Thyroid gland (tissue), 4 donors: Measurements from ENCODE around the gene CCNO. TPM values are rescaled to one million over a fixed set of nuclear protein-coding genes. Genes with fewer than 3 reads are reported as not detected.

Experiments
- DNase-seq, 2 donors: peaks; one replicate each; pipeline ENCODE4 v3.0.0-alpha.2; 2019
- H3K27ac ChIP-seq, 3 donors: fragments of 200-600 bp; sonication (generic); 1 replicate in 2 of 3; 2 replicates in 1 of 3; pipeline ENCODE4 v1.5.1; 2016 to 2019; ENCODE audit warnings: mild to moderate bottlenecking in 1 of 3, moderate library complexity in 1 of 3
- H3K27me3 ChIP-seq: fragments of 200-600 bp; sonication (generic); one replicate; pipeline ENCODE4 v1.5.1; 2019
- H3K36me3 ChIP-seq, 2 donors: fragments of 200-600 bp; sonication (generic); one replicate each; pipeline ENCODE4 v1.5.1; 2016 to 2019
- H3K4me1 ChIP-seq, 2 donors: fragments of 200-600 bp; sonication (generic); one replicate each; pipeline ENCODE4 v1.5.1; 2017 to 2019
- H3K4me3 ChIP-seq, 3 donors: fragments of 200-600 bp; sonication (generic); replicated peaks in 1 of 3; 1 replicate in 2 of 3; 2 replicates in 1 of 3; pipeline ENCODE4 v1.5.1; 2016; ENCODE audit warnings: mild to moderate bottlenecking in 1 of 3
- H3K9me3 ChIP-seq: fragments of 200-600 bp; sonication (generic); one replicate; pipeline ENCODE4 v1.5.1; 2017
- POLR2A ChIP-seq, 2 donors: fragments of 450-650 bp; IDR thresholded peaks; one replicate each; pipeline ENCODE4 v1.6.1; 2017; ENCODE audit warnings: antibody characterized with exemption in 2 of 2, mild to moderate bottlenecking in 2 of 2, moderate library complexity in 1 of 2
- WGBS, 2 donors: methylation state at CpG; one replicate each; pipeline ENCODE4 v1.1.5; 2017; 5-methylcytosine and 5-hydroxymethylcytosine counted together
- intact Hi-C: fragments of 100-400 bp; cut with DNase I; formaldehyde crosslinking; loops from one replicate; pipeline ENCODE4 v1.15.1; 2023
- total RNA-seq, 4 donors: library from RNA; depleted of rRNA; stranded (reverse); fragments of >200 nt; gene quantifications; one replicate each; pipeline ENCODE4 v1.2.3, GENCODE V29; 2016
- TF ChIP-seq, protein P1 (sequence below), 6 experiments: fragments of 200-600 bp in 3 of 6; fragments of 450-650 bp in 3 of 6; sonication (generic) in 3 of 6; IDR thresholded peaks; one replicate each; pipeline ENCODE4 v1.5.1; 2016 to 2019; ENCODE audit warnings: antibody characterized with exemption in 6 of 6, mild to moderate bottlenecking in 2 of 6, inconsistent platforms in 1 of 6, moderate library complexity in 1 of 6

Gene CCNO
- total RNA-seq, 4 donors from 2014 or later, result 9.7 to 14.7 (median 11.7) TPM

DNA sequence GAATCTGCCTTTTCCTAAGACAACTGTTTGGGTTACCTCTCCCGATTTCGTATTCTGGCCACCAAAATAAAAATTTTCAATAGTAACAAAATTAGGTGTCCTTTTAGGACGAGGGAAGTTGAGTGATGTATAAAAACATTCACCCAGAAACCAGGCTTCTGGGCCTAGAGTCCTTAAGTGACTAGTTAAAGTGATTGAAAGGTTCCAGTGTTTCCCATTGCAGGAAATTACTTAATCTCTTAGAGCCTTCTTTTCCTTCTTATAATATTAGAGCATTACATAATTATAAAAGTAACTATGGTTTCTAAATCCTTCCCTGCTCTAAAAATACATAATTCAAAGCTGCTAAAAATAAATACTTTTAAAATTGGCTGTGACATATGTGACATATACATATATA, 13.6 kb downstream of the CCNO start:
- no peak for TF ChIP-seq POLR2A (IDR thresholded peaks at IDR 0.05)
- TF ChIP-seq, protein P1, sequence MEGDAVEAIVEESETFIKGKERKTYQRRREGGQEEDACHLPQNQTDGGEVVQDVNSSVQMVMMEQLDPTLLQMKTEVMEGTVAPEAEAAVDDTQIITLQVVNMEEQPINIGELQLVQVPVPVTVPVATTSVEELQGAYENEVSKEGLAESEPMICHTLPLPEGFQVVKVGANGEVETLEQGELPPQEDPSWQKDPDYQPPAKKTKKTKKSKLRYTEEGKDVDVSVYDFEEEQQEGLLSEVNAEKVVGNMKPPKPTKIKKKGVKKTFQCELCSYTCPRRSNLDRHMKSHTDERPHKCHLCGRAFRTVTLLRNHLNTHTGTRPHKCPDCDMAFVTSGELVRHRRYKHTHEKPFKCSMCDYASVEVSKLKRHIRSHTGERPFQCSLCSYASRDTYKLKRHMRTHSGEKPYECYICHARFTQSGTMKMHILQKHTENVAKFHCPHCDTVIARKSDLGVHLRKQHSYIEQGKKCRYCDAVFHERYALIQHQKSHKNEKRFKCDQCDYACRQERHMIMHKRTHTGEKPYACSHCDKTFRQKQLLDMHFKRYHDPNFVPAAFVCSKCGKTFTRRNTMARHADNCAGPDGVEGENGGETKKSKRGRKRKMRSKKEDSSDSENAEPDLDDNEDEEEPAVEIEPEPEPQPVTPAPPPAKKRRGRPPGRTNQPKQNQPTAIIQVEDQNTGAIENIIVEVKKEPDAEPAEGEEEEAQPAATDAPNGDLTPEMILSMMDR (IDR thresholded peaks at IDR 0.05), result no peak
- Histone ChIP-seq H3K27ac (peak overlapping the region; percentile 54 to 83 (median 76)), H3K9me3 (no peaks in the 10 kb centered on the region), H3K4me1 (peaks cover 20 to 29% of the 10 kb centered on the region in 2 donors), H3K36me3 (no peaks in the 10 kb centered on the region), H3K4me3 (no peak overlapping the region), H3K27me3 (no peaks in the 10 kb centered on the region)
- WGBS, 2 donors, result 61 to 75% methylated on average over 3 of the region's 3 CpGs
- intact Hi-C loops, result loop anchor here (10.0 kb wide), 1 partner anchor 85 kb away; the partner anchor contains the start of genes DHX29 and MTREX
- DNase-seq, result no peak

DNA sequence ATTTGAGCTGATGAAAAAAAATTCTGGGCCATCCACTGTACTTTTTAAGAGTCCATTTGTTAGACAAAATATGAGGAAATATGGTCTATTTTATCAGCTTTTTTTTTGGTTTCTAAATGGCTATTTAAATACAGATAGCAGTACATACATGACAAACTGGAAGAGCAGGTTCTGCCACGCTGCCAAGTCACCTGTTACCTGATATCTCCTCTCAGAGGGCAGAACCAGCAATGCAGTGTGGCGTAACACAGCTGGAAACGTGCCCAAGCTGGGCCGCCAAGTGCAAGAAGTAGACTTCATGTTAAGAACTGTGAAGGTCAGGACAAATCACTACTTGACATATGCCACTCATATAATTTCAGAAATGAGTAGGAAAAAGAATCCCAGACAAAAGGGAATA, 14.4 kb downstream of the CCNO start:
- 21 to 31% methylated on average over 4 of the region's 4 CpGs for WGBS, 2 donors
- H3K4me1 ChIP-seq, result peaks cover 20 to 29% of the 10 kb centered on the region in 2 donors
- no peak overlapping the region for H3K4me3 ChIP-seq
- no peak for TF ChIP-seq POLR2A (IDR thresholded peaks at IDR 0.05)
- TF ChIP-seq, protein P1 (IDR thresholded peaks at IDR 0.05), result no peak
- no peaks in the 10 kb centered on the region for H3K36me3 ChIP-seq
- no peaks in the 10 kb centered on the region for H3K9me3 ChIP-seq
- DNase-seq, result peak; percentile 99 to 100
- H3K27ac ChIP-seq, result peak overlapping the region; percentile 54 to 83 (median 81)
- intact Hi-C loops, result no loop called here
- H3K27me3 ChIP-seq, result no peaks in the 10 kb centered on the region

DNA sequence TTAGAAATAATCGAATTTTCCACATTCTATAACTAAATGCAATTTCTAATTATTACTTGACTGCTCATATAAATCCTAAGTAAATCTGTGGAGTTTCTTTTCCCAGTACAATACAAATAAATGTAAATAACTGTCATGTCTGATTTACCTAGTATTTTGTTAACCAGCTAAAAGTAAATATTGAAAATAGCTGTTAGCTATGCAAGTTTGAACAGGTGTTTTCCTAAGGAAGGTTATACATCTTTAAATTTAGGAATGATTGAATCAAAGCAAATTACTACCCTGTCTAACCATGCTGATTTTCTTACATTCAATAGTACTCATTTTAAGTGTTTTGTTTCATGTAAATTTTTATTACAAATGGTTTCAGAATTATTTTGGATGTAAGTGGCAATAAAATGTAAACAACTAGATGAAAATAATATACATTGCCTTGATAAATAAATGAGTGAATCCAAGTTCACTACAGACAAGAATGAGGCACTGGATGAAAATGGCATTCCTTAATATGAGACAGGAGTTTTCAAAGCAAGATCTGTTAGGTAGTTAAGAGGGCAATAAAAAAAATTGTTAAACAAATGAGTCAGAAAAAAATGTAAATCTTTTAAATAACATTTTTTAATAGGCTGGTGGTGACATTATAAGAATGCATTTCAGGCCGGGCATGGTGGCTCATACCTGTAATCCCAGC, 22.1 kb downstream of the CCNO start:
- intact Hi-C loops, result no loop called here
- Histone ChIP-seq H3K27me3 (no peaks in the 10 kb centered on the region), H3K36me3 (no peaks in the 10 kb centered on the region), H3K4me1 (no peaks in the 10 kb centered on the region), H3K27ac (no peak overlapping the region), H3K9me3 (no peaks in the 10 kb centered on the region), H3K4me3 (no peak overlapping the region)
- TF ChIP-seq, protein P1 (IDR thresholded peaks at IDR 0.05), result no peak
- no peak for TF ChIP-seq POLR2A (IDR thresholded peaks at IDR 0.05)
- WGBS, 2 donors, result 87 to 89% methylated on average over 2 of the region's 2 CpGs
- DNase-seq, result no peak

DNA sequence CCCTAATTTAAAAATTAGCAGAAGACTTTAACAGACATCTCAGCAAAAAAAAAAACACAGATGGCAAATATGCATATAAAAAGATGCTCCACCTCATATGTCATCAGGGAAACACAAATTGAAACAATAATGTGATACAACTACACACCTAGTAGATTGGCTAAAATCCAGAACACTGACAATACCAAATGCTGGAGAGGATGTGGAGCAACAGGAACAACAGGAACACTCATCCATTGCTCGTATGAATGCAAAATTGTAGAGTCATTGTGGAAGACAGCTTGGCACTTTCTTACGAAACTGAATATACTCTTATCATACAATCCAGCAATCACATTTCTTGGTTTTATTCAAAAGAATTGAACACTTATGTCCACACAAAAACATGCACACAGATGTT, 28.4 kb downstream of the CCNO start:
- Histone ChIP-seq H3K4me1 (no peaks in the 10 kb centered on the region), H3K36me3 (no peaks in the 10 kb centered on the region), H3K4me3 (no peak overlapping the region), H3K27ac (no peak overlapping the region), H3K9me3 (no peaks in the 10 kb centered on the region), H3K27me3 (no peaks in the 10 kb centered on the region)
- DNase-seq, result no peak
- intact Hi-C loops, result no loop called here
- TF ChIP-seq, protein P1 (IDR thresholded peaks at IDR 0.05), result no peak
- TF ChIP-seq POLR2A (IDR thresholded peaks at IDR 0.05), result no peak
- 76 to 81% methylated on average over 2 of the region's 2 CpGs for WGBS, 2 donors

DNA sequence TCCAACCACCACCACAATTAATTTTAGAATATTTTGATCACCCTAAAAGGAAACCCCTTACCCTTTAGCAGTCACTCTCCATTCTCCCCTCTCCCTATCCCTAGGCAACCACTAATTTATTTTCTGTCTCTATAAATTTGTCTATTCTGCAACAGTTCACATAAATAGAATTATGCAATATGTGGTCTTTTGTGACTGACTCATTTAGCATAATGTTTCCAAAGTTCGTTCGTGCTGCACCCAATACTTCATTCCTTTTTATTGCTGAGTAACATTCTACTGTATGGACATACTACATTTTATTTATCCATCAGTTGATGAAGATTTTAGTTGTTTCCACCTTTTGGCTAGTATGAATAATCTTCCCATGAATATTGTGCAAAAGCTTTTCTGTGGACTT, 42.2 kb downstream of the CCNO start:
- DNase-seq, result no peak
- intact Hi-C loops, result no loop called here
- no peaks in the 10 kb centered on the region for H3K4me1 ChIP-seq
- H3K9me3 ChIP-seq, result no peaks in the 10 kb centered on the region
- H3K27ac ChIP-seq, result no peak overlapping the region
- no peaks in the 10 kb centered on the region for H3K27me3 ChIP-seq
- 94 to 97% methylated on average over 2 of the region's 2 CpGs for WGBS, 2 donors
- H3K36me3 ChIP-seq, result no peaks in the 10 kb centered on the region
- H3K4me3 ChIP-seq, result no peak overlapping the region
- TF ChIP-seq, protein P1 (IDR thresholded peaks at IDR 0.05), result no peak
- no peak for TF ChIP-seq POLR2A (IDR thresholded peaks at IDR 0.05)
